Measurements from ENCODE around the gene IHH. TPM values are rescaled to one million over a fixed set of nuclear protein-coding genes. Genes with fewer than 3 reads are reported as not detected.

The IHH gene
- total and polyA plus RNA-seq, 3 experiments from 2014 or later = not detected

GRCh38 chr2:219026946-219027345 lies 33.8 kb downstream of the IHH start:
- Mint-ChIP-seq H3K36me3 (no peaks in the 10 kb centered on the region), H3K4me3 (no peak overlapping the region), H3K27me3 (peaks cover 10 to 24% of the 10 kb centered on the region in 2 donors), H3K9me3 (no peaks in the 10 kb centered on the region), H3K4me1 (no peaks in the 10 kb centered on the region), H3K27ac (no peak overlapping the region)
- H3K27ac ChIP-seq (ENCODE audit: low read depth, low read length) = no peak overlapping the region
- no peak for DNase-seq
- no peaks in the 10 kb centered on the region for H3K4me1 ChIP-seq (ENCODE audit: insufficient read depth, low read length)
- H3K27me3 ChIP-seq (ENCODE audit: insufficient read depth, low read length, poor library complexity, severe bottlenecking) = peaks cover 4% of the 10 kb centered on the region
- H3K36me3 ChIP-seq (ENCODE audit: insufficient read depth, low read length) = no peaks in the 10 kb centered on the region
- H3K9me3 ChIP-seq (ENCODE audit: low read length) = no peaks in the 10 kb centered on the region
- no peak overlapping the region for H3K4me3 ChIP-seq (ENCODE audit: low read length)
- ChIA-PET POLR2A (no interaction called here), CTCF (interaction anchor here (1.2 to 1.5 kb wide), 2 partner anchors 10 to 22 kb away, joined by 3 to 4 read pairs; no protein-coding TSS in a partner anchor)

GRCh38 chr2:219025637-219026585 lies 34.8 kb downstream of the IHH start:
- POLR2A ChIA-PET = no interaction called here
- Mint-ChIP-seq H3K27me3 (peaks cover 9 to 19% of the 10 kb centered on the region in 2 donors), H3K4me1 (no peaks in the 10 kb centered on the region), H3K9me3 (no peaks in the 10 kb centered on the region), H3K36me3 (no peaks in the 10 kb centered on the region), H3K27ac (no peak overlapping the region), H3K4me3 (no peak overlapping the region)
- Histone ChIP-seq H3K4me1 (ENCODE audit: insufficient read depth, low read length) (no peaks in the 10 kb centered on the region), H3K27me3 (ENCODE audit: insufficient read depth, low read length, poor library complexity, severe bottlenecking) (peaks cover 4% of the 10 kb centered on the region), H3K36me3 (ENCODE audit: insufficient read depth, low read length) (no peaks in the 10 kb centered on the region), H3K27ac (ENCODE audit: low read depth, low read length) (no peak overlapping the region), H3K9me3 (ENCODE audit: low read length) (no peaks in the 10 kb centered on the region), H3K4me3 (ENCODE audit: low read length) (no peak overlapping the region)
- no peak for DNase-seq
- CTCF ChIA-PET = interaction anchor here (1.5 to 2.5 kb wide), 3 partner anchors 21 to 46 kb away, joined by 3 to 8 read pairs (median 6); no protein-coding TSS in a partner anchor

GRCh38 chr2:219024059-219024458 lies 36.7 kb downstream of the IHH start:
- H3K27ac ChIP-seq (ENCODE audit: low read depth, low read length) = no peak overlapping the region
- DNase-seq = no peak
- Mint-ChIP-seq H3K4me3 (no peak overlapping the region), H3K36me3 (no peaks in the 10 kb centered on the region), H3K27me3 (peaks cover 9% of the 10 kb centered on the region in 2 donors), H3K9me3 (no peaks in the 10 kb centered on the region), H3K27ac (no peak overlapping the region), H3K4me1 (no peaks in the 10 kb centered on the region)
- ChIA-PET CTCF (interaction anchor here (1.8 to 2.5 kb wide), 3 partner anchors 34 to 148 kb away, joined by 3 to 8 read pairs (median 6); no protein-coding TSS in a partner anchor), POLR2A (no interaction called here)
- no peaks in the 10 kb centered on the region for H3K4me1 ChIP-seq (ENCODE audit: insufficient read depth, low read length)
- no peaks in the 10 kb centered on the region for H3K27me3 ChIP-seq (ENCODE audit: insufficient read depth, low read length, poor library complexity, severe bottlenecking)
- no peaks in the 10 kb centered on the region for H3K9me3 ChIP-seq (ENCODE audit: low read length)
- no peaks in the 10 kb centered on the region for H3K36me3 ChIP-seq (ENCODE audit: insufficient read depth, low read length)
- no peak overlapping the region for H3K4me3 ChIP-seq (ENCODE audit: low read length)

GRCh38 chr2:219023045-219023605 lies 37.6 kb downstream of the IHH start:
- Histone ChIP-seq H3K9me3 (ENCODE audit: low read length) (no peaks in the 10 kb centered on the region), H3K27ac (ENCODE audit: low read depth, low read length) (no peak overlapping the region), H3K4me1 (ENCODE audit: insufficient read depth, low read length) (no peaks in the 10 kb centered on the region), H3K36me3 (ENCODE audit: insufficient read depth, low read length) (no peaks in the 10 kb centered on the region), H3K27me3 (ENCODE audit: insufficient read depth, low read length, poor library complexity, severe bottlenecking) (no peaks in the 10 kb centered on the region), H3K4me3 (ENCODE audit: low read length) (no peak overlapping the region)
- Mint-ChIP-seq H3K4me1 (no peaks in the 10 kb centered on the region), H3K27me3 (peaks cover 13 to 17% of the 10 kb centered on the region in 2 donors), H3K27ac (no peak overlapping the region), H3K9me3 (no peaks in the 10 kb centered on the region), H3K36me3 (no peaks in the 10 kb centered on the region), H3K4me3 (no peak overlapping the region)
- ChIA-PET POLR2A (no interaction called here), CTCF (interaction anchor here (1.8 kb wide), 1 partner anchor 147 kb away, joined by 3 read pairs; no protein-coding TSS in a partner anchor)
- DNase-seq = no peak

GRCh38 chr2:219022616-219023015 lies 38.1 kb downstream of the IHH start:
- Histone ChIP-seq H3K27ac (ENCODE audit: low read depth, low read length) (no peak overlapping the region), H3K27me3 (ENCODE audit: insufficient read depth, low read length, poor library complexity, severe bottlenecking) (no peaks in the 10 kb centered on the region), H3K4me1 (ENCODE audit: insufficient read depth, low read length) (no peaks in the 10 kb centered on the region), H3K36me3 (ENCODE audit: insufficient read depth, low read length) (no peaks in the 10 kb centered on the region), H3K9me3 (ENCODE audit: low read length) (no peaks in the 10 kb centered on the region), H3K4me3 (ENCODE audit: low read length) (no peak overlapping the region)
- no peaks in the 10 kb centered on the region for H3K4me1 Mint-ChIP-seq
- H3K36me3 Mint-ChIP-seq = no peaks in the 10 kb centered on the region
- POLR2A ChIA-PET = no interaction called here
- no peaks in the 10 kb centered on the region for H3K9me3 Mint-ChIP-seq
- H3K4me3 Mint-ChIP-seq = no peak overlapping the region
- peaks cover 13 to 17% of the 10 kb centered on the region in 2 donors for H3K27me3 Mint-ChIP-seq
- H3K27ac Mint-ChIP-seq = no peak overlapping the region
- CTCF ChIA-PET = interaction anchor here (1.8 kb wide), 1 partner anchor 147 kb away, joined by 3 read pairs; no protein-coding TSS in a partner anchor
- DNase-seq = no peak

- Mint-ChIP-seq H3K27ac (no peak overlapping the region), H3K9me3 (no peaks in the 10 kb centered on the region), H3K36me3 (no peaks in the 10 kb centered on the region), H3K4me1 (no peaks in the 10 kb centered on the region), H3K4me3 (no peak overlapping the region), H3K27me3 (peaks cover 13 to 17% of the 10 kb centered on the region in 2 donors)
- H3K9me3 ChIP-seq (ENCODE audit: low read length) = no peaks in the 10 kb centered on the region
- CTCF ChIA-PET = no interaction called here
- no peak overlapping the region for H3K27ac ChIP-seq (ENCODE audit: low read depth, low read length)
- no peak for DNase-seq
- H3K36me3 ChIP-seq (ENCODE audit: insufficient read depth, low read length) = no peaks in the 10 kb centered on the region
- POLR2A ChIA-PET = no interaction called here
- no peak overlapping the region for H3K4me3 ChIP-seq (ENCODE audit: low read length)
- H3K27me3 ChIP-seq (ENCODE audit: insufficient read depth, low read length, poor library complexity, severe bottlenecking) = no peaks in the 10 kb centered on the region
- no peaks in the 10 kb centered on the region for H3K4me1 ChIP-seq (ENCODE audit: insufficient read depth, low read length)
These were observed 38.7 kb downstream of the IHH start for GRCh38 chr2:219022041-219022440.

GRCh38 chr2:219021591-219021990 lies 39.1 kb downstream of the IHH start:
- H3K9me3 ChIP-seq (ENCODE audit: low read length) = no peaks in the 10 kb centered on the region
- no peaks in the 10 kb centered on the region for H3K36me3 ChIP-seq (ENCODE audit: insufficient read depth, low read length)
- H3K36me3 Mint-ChIP-seq = no peaks in the 10 kb centered on the region
- no peak overlapping the region for H3K4me3 Mint-ChIP-seq
- POLR2A ChIA-PET = no interaction called here
- peaks cover 13 to 19% of the 10 kb centered on the region in 2 donors for H3K27me3 Mint-ChIP-seq
- peak in 1 of 5 donors; percentile 31 for DNase-seq
- no peaks in the 10 kb centered on the region for H3K27me3 ChIP-seq (ENCODE audit: insufficient read depth, low read length, poor library complexity, severe bottlenecking)
- CTCF ChIA-PET = interaction anchor here (0.7 kb wide), 1 partner anchor 71 kb away, joined by 4 read pairs; no protein-coding TSS in a partner anchor
- H3K4me3 ChIP-seq (ENCODE audit: low read length) = no peak overlapping the region
- H3K9me3 Mint-ChIP-seq = no peaks in the 10 kb centered on the region
- H3K4me1 Mint-ChIP-seq = no peaks in the 10 kb centered on the region
- no peak overlapping the region for H3K27ac ChIP-seq (ENCODE audit: low read depth, low read length)
- no peaks in the 10 kb centered on the region for H3K4me1 ChIP-seq (ENCODE audit: insufficient read depth, low read length)
- H3K27ac Mint-ChIP-seq = no peak overlapping the region
